ENCODE data around the gene OXT.
"Not testable (repeated sequence)": the region's sequence is repeated elsewhere in the genome, so short reads cannot be mapped to it uniquely, and the experiment has no call there.

OXT gene

DNA sequence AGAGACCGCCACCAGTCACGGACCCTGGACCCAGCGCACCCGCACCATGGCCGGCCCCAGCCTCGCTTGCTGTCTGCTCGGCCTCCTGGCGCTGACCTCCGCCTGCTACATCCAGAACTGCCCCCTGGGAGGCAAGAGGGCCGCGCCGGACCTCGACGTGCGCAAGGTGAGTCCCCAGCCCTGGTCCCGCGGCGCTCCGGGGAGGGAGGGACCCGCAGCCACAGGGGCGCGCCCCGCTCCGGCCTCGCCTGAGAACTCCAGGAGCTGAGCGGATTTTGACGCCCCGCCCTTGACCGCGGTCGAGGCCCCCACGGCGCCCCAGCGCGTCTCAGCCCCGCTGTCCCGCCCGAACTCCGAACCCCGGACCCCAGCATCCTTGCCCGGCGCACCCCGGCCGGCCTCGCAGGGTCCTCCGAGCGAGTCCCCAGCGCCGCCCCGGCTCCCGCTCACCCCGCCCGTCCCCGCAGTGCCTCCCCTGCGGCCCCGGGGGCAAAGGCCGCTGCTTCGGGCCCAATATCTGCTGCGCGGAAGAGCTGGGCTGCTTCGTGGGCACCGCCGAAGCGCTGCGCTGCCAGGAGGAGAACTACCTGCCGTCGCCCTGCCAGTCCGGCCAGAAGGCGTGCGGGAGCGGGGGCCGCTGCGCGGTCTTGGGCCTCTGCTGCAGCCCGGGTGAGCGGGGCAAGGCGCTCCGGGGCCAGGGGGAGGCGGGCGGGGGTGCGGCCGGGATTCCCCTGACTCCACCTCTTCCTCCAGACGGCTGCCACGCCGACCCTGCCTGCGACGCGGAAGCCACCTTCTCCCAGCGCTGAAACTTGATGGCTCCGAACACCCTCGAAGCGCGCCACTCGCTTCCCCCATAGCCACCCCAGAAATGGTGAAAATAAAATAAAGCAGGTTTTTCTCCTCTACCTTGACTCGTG lies at the start of gene OXT:
TSS of gene OXT (plus strand) at position 11 of the 920 bp plus-strand sequence. CDS start at position 47, 36 bp downstream.
- DNase-seq (ENCODE audit: low read depth in 2 of 2): peak; percentile 48 to 55

DNA sequence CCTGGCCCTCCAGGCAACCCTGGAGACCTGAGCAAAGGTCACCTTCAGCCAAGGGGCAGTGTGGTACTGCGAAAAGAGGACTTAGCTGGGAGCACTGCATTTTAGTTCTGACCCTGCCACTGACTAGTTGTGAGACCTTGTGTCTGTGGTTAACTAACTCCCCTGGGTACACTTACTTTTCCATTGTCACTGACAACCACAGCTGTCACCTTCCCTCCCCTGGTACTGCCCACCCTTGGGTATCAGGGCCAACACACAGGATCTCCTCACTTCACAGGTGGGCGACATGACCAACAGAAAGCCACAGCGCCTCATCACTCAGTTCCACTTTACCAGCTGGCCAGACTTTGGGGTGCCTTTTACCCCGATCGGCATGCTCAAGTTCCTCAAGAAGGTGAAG lies 49.6 kb upstream of the OXT start:
- no peak for DNase-seq (ENCODE audit: low read depth in 2 of 2)

GRCh38 chr20:3022559-3023490 lies 48.6 kb upstream of the OXT start:
- DNase-seq (ENCODE audit: low read depth in 2 of 2): not testable (repeated sequence)

GRCh38 chr20:3027987-3028386 lies 43.4 kb upstream of the OXT start:
- no peak for DNase-seq (ENCODE audit: low read depth in 2 of 2)

GRCh38 chr20:3031524-3032147 lies 39.8 kb upstream of the OXT start:
- no peak for DNase-seq (ENCODE audit: low read depth in 2 of 2)

GRCh38 chr20:3032624-3033023 lies 38.8 kb upstream of the OXT start:
- no peak for DNase-seq (ENCODE audit: low read depth in 2 of 2)

DNA sequence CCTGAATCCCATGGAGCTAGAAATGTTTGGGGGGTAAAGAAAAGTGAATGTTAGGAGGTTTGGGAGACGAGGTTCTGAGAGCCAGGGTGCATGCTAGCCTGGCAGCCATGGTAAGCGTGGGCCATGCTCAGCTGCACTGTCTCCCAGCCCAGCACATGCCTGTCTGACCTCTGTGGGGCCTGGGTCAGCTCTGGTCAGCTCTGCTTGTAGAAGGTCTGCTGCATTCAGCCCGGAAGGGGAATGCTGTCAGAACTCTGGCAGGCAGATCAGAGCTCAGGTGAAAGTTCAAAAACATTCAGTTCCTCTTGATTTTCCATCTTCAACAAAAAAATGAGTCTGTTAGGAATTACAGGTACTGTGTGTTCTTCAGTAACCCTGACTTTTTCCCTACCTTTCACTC lies 33.8 kb upstream of the OXT start:
- DNase-seq (ENCODE audit: low read depth in 2 of 2): no peak

DNA sequence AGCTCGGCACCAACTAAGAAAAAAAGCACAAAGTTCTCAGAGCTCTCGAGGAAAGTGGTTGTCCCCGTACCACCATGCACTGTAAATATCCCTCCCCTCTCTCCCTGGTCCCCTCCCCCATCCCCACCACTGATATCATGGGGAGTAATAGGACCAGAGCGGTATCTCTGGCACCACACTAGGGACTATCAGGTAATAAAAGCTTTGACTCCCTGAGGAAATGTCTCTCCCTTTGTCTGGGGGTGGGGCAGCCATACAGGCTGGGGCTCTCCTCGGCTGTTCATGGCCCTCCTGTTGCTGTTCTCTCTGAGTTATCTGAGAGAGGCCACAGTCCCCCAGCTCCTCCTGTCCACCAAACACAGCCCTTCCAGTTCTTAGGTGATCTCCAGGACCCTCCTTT lies 33.0 kb upstream of the OXT start:
- no peak for DNase-seq (ENCODE audit: low read depth in 2 of 2)

GRCh38 chr20:3039426-3039825 lies 32.0 kb upstream of the OXT start:
- DNase-seq (ENCODE audit: low read depth in 2 of 2): no peak

GRCh38 chr20:3040086-3040485 lies 31.3 kb upstream of the OXT start:
- DNase-seq (ENCODE audit: low read depth in 2 of 2): no peak

GRCh38 chr20:3041854-3042409 lies 29.5 kb upstream of the OXT start:
- DNase-seq (ENCODE audit: low read depth in 2 of 2): no peak

DNA sequence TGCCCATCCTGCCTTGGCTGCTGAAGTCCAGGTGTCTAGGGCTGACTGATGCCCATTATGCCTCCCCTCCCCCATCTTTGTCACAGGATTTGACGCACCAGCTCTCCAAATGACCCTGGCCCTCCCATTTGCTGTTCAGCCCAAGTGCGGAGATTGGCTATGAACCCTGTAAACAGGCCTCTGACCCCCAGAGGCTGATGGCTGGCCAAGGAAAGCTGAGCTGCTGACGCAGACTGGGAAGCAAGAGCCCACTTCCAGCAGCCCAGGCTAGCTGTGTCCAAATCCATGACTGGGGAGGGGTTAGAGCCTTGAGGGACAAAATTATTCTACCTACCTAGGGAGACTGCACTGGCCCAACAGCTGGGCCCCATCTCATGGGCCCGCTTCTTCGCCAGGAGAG lies 28.8 kb upstream of the OXT start:
- no peak for DNase-seq (ENCODE audit: low read depth in 2 of 2)

DNA sequence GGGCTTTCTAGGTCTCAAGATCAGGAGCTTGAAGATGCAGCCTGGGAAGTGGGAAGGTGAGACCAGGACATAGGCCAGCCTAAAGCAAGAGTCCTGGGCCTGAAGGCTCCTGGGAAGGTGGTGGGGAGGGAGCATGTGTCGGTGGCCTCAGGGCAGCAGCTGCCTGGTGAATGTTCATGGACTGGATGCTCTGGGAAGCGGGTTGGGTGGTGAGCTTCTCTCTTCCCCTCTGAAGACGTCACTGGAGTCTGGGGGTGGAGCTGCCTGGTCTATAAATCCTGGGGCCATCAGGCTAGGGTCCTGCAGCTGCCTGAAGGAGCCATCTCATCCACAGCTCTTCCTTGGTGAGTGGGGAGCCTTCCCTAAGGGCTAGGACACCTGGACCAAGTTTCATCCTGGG lies 28.1 kb upstream of the OXT start, which contains the start of gene GNRH2:
TSS of gene GNRH2 (plus strand) at position 301 of the 400 bp plus-strand sequence. CDS start 793 bp downstream, outside the sequence.
- no peak for DNase-seq (ENCODE audit: low read depth in 2 of 2)

DNA sequence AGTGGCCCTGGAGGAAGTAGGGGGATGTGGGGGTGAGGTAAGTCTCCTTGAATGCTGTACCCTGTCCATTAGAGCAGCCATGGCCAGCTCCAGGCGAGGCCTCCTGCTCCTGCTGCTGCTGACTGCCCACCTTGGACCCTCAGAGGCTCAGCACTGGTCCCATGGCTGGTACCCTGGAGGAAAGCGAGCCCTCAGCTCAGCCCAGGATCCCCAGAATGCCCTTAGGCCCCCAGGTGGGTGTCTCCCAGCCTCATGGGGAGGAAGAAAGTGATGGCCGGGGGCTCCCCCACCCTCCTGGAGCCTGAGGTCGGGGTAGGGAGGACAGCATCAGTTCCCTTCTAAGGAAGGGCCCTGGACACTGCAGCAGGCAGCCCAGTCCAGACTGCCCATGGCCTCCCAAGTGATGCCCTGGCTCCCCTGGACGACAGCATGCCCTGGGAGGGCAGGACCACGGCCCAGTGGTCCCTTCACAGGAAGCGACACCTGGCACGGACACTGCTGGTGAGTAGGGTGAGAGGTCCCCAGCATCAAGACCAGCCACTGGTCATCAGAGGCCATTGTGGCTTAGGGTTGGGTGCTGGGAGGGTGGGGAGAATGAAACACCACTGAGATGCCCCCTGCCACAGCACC lies 27.0 kb upstream of the OXT start:
- DNase-seq (ENCODE audit: low read depth in 2 of 2): no peak

GRCh38 chr20:3045042-3045815 lies 26.2 kb upstream of the OXT start:
- DNase-seq (ENCODE audit: low read depth in 2 of 2): peak; percentile 45 to 75

- peak; percentile 76 to 78 for DNase-seq (ENCODE audit: low read depth in 2 of 2)
Observed at GRCh38 chr20:3045816-3046676, 25.4 kb upstream of the OXT start, which contains the start of gene MRPS26. Gene MRPS26, plus strand, starts transcription at chr20:3046052. Its CDS starts 17 bp downstream, at chr20:3046069.

- no peak for DNase-seq (ENCODE audit: low read depth in 2 of 2)
Observed at GRCh38 chr20:3046677-3047462, 24.6 kb upstream of the OXT start.

Measured in stimulated activated CD8-positive, alpha-beta memory T cell treated with anti-CD3 and anti-CD28 coated beads, Interleukin-2, amount 100 ng/mL, for 48 hours (primary cell).